ENCODE data around the gene CDK9. TPM values are rescaled to one million over a fixed set of nuclear protein-coding genes. Genes with fewer than 3 reads are reported as not detected.
A peak's percentile ranks its signal among the peaks of the same experiment; 100 is the strongest.

CDK9 gene
- polyA plus RNA-seq, 1 experiment: 34.4 TPM

DNA sequence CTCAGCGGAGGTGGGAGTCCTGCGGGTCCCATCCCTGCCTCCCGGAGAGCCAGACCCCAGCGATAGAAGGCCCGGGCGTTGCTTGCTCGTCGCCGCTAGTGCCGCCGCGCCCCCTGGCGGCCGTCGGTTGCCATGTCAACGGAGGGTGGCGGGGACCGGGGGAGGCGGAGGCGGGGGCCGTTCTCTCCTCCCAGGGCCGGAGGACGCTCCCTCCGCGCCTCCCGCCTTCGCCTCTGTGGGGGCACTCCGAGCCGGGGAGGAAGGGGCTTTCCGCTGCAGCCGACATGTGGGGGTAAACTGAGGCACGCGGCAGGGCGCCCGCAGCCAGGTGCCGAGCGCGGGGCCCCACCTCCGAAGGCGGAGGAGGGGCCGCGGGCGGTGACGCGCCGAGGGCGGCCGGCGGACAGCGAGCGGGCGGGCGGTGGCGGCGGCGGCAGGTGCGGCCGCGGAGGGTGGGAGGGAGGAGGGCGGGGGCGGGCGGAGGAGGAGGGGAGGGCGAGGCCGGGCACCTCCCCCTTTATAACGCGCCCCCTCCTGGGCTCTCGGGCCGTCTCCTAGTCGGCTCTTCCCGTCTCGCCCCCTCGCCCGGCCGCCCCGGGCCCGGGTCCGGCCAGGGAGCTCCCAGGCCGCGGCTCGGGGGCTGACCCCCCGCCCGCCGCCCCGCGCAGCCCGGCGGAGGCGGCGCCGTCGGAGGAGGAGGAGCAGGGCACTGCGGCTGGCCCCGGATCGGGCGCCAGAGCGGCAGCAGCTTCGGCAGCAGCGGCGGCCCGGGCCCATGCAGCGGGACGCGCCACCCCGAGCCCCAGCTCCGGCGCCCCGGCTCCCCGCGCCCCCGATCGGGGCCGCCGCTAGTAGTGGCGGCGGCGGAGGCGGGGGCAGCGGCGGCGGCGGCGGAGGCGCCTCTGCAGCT is 556 bp upstream of the CDK9 start:
- 0 out of 2 replicates have a peak, but pooled peaks cover under 1% of the 10 kb centered on the region for H3K27me3 ChIP-seq (ENCODE audit: control insufficient read depth, insufficient read depth, low read length)
- TF ChIP-seq CTCF (IDR thresholded peaks at IDR 0.05; ENCODE audit: insufficient read depth, low read depth, low read length): peak; percentile 91
- H3K36me3 ChIP-seq (ENCODE audit: control insufficient read depth, insufficient read depth, low read length): peaks cover 28% of the 10 kb centered on the region
- POLR2A ChIA-PET: interaction anchor here (0.8 to 0.9 kb wide), 2 partner anchors 12 to 14 kb away, joined by 3 to 8 read pairs; no protein-coding TSS in a partner anchor
- peak overlapping the region; percentile 95 for H3K4me3 ChIP-seq (ENCODE audit: low read depth, low read length)
- CTCF ChIA-PET: interaction anchor here (0.6 to 4.1 kb wide), 42 partner anchors 9 to 282 kb away, joined by 3 to 23 read pairs (median 4); partner anchors contain the start of genes ENG, ST6GALNAC4 and TOR2A
- DNase-seq (ENCODE audit: low read depth): no peak

DNA sequence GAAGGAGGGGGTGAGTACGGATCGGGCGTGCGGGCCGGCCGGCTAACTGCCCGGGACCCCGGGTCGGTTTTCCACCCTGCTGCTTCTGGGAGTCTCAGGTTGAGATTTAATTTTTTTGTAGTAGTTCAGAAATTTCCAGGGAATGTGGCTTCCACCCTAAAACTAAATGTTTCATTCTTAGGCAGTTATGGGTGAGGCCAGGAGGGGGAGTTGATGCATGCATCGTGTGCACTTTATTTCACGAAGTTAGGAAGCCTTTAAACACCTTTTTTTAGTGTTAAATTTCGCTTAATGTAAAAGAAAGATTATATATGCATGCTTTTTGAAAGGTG is 905 bp downstream of the CDK9 start:
- CTCF ChIA-PET: interaction anchor here (0.9 to 2.3 kb wide), 6 partner anchors 16 to 208 kb away, joined by 3 to 18 read pairs (median 5); partner anchors contain the start of genes FPGS and TOR2A
- no peaks in the 10 kb centered on the region for H3K27me3 ChIP-seq (ENCODE audit: control insufficient read depth, insufficient read depth, low read length)
- POLR2A ChIA-PET: no interaction called here
- peaks cover 33% of the 10 kb centered on the region for H3K36me3 ChIP-seq (ENCODE audit: control insufficient read depth, insufficient read depth, low read length)
- peak overlapping the region; percentile 95 for H3K4me3 ChIP-seq (ENCODE audit: low read depth, low read length)
- DNase-seq (ENCODE audit: low read depth): no peak
- TF ChIP-seq CTCF (IDR thresholded peaks at IDR 0.05; ENCODE audit: insufficient read depth, low read depth, low read length): peak; percentile 49; the same call in 1 of the 2 replicates

GRCh38 chr9:127788337-127789011 is 2.6 kb downstream of the CDK9 start:
- ChIA-PET POLR2A (no interaction called here), CTCF (interaction anchor here (0.7 to 2.3 kb wide), 5 partner anchors 12 to 133 kb away, joined by 3 to 18 read pairs (median 5); partner anchors contain the start of gene TOR2A)
- Histone ChIP-seq H3K4me3 (ENCODE audit: low read depth, low read length) (no peak overlapping the region), H3K36me3 (ENCODE audit: control insufficient read depth, insufficient read depth, low read length) (peaks cover 33% of the 10 kb centered on the region), H3K27me3 (ENCODE audit: control insufficient read depth, insufficient read depth, low read length) (no peaks in the 10 kb centered on the region)
- no peak for DNase-seq (ENCODE audit: low read depth)
- TF ChIP-seq CTCF (IDR thresholded peaks at IDR 0.05; ENCODE audit: insufficient read depth, low read depth, low read length): no peak

DNA sequence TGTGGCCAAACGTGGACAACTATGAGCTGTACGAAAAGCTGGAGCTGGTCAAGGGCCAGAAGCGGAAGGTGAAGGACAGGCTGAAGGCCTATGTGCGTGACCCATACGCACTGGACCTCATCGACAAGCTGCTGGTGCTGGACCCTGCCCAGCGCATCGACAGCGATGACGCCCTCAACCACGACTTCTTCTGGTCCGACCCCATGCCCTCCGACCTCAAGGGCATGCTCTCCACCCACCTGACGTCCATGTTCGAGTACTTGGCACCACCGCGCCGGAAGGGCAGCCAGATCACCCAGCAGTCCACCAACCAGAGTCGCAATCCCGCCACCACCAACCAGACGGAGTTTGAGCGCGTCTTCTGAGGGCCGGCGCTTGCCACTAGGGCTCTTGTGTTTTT is 3.3 kb downstream of the CDK9 start:
- POLR2A ChIA-PET: no interaction called here
- Histone ChIP-seq H3K27me3 (ENCODE audit: control insufficient read depth, insufficient read depth, low read length) (no peaks in the 10 kb centered on the region), H3K4me3 (ENCODE audit: low read depth, low read length) (no peak overlapping the region), H3K36me3 (ENCODE audit: control insufficient read depth, insufficient read depth, low read length) (peaks cover 37% of the 10 kb centered on the region)
- no peak for DNase-seq (ENCODE audit: low read depth)
- CTCF ChIA-PET: interaction anchor here (1.1 kb wide), 1 partner anchor 80 kb away, joined by 3 read pairs; no protein-coding TSS in a partner anchor
- TF ChIP-seq CTCF (IDR thresholded peaks at IDR 0.05; ENCODE audit: insufficient read depth, low read depth, low read length): no peak

All from BJ (cell line).